Effector CD8-positive, alpha-beta T cell (primary cell): ENCODE results near the gene ECHDC1.
"Not testable (repeated sequence)": the region's sequence is repeated elsewhere in the genome, so short reads cannot be mapped to it uniquely, and the experiment has no call there.

Experiments
- DNase-seq: peaks from one replicate; lab custom pipeline; 2025; lab: John Stamatoyannopoulos, UW

Gene ECHDC1

GRCh38 chr6:127342296-127342945 is 988 bp downstream of the ECHDC1 start:
- no peak for DNase-seq

DNA sequence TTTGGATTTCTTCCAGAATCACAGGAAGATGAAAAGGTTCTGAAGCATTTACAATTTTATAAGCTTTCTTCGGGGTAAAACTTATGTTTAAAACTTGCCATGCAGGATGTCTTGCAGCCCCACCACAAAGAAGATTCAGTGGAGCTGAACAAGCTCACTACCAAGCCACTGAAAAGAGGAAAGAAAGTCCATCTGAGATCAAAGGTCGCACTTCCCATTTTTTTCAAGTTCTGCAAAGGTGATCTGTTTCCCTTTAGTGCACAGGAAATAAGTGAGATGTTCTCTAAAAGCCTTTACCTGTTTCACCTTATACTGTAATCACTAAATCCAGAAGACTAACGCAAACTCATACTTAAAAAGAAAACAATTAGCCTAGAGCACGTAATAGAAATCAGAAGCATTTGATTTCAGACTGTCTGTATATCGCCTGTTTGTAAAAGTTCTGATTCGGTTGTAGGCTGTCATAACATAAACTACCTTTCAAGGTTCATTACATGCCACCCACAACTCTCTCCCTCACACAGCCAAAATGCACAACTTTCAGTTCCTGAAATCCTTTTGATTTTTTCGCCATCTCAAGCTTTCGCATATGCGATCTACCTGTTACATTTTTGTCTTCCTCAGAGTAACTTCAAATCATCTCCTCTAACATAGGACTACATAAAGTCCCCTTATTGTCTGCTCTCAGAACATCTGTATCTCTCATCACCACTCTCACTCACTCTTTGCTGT is 1.8 kb downstream of the ECHDC1 start:
- DNase-seq, result no peak

DNA sequence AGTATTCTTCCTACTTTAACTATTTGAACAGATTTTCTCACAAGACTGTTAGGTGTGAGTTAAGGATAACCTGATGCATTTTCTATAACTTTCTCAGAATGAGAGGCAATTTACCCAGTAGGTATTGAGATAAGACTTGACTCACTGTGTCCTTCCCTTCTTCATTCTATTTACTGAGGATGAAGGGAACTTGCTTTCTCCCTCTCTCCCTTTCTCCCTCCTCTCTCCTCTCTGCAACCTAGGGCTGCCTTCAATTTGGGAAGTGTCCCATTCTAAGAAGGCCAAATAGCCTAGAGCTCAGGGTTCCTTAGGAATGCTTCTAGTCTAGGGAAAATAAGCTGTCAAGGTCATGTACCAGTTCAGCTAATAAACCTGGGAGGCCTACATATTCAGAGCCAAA is 3.2 kb downstream of the ECHDC1 start:
- no peak for DNase-seq

DNA sequence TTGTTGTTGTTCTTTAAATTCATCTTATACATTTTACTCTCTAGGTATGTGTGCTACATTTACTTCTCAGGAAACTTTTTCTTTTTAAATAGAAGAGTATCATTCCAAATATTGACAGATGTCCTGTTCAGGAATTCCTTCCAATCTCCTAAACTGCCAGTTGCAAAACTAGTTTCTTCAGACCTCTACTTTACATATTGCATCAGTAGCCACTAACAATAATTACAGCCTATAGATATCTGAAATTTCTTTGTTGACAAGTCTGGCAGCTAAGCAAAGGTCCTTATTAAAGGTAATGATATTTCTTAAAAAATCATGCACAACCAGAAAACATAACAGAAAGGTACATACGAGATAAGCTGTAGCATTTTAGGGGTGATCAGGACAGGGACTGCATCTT is 4.5 kb downstream of the ECHDC1 start:
- DNase-seq, result no peak

- DNase-seq, result no peak
Measured at GRCh38 chr6:127332383-127332961, 10.9 kb downstream of the ECHDC1 start.

- DNase-seq, result not testable (repeated sequence)
Measured at GRCh38 chr6:127331256-127331655, 12.2 kb downstream of the ECHDC1 start.

DNA sequence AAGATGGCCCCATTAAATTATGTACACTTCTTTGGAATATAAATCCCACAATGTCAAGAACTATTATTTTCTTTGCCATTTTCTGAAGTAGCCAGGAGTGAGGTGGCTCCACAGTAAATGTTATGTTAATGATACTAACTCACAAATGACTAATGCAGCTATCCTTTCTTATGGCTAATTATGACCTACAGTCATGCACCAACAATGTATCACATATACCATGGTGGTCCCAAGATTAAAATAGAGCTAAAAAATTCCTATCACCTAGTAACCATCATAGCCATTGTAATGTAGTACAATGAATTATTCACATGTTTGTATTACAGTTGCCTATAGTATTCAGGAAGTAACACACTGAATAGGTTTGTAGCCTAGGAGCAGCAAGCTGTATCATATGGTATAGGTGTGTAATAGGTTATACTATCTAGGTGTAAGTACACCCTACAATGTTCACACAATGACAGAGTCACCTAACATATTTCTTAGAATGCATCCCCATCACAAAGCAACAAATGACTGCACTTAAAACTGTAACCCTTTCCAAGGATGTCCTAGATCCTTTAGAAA is 15.3 kb downstream of the ECHDC1 start:
- DNase-seq, result no peak

GRCh38 chr6:127319686-127320085 is 23.7 kb downstream of the ECHDC1 start:
- DNase-seq, result no peak

- no peak for DNase-seq
Measured at GRCh38 chr6:127317388-127318128, 25.9 kb downstream of the ECHDC1 start.

- no peak for DNase-seq
Measured at GRCh38 chr6:127305741-127306140, 37.7 kb downstream of the ECHDC1 start.

DNA sequence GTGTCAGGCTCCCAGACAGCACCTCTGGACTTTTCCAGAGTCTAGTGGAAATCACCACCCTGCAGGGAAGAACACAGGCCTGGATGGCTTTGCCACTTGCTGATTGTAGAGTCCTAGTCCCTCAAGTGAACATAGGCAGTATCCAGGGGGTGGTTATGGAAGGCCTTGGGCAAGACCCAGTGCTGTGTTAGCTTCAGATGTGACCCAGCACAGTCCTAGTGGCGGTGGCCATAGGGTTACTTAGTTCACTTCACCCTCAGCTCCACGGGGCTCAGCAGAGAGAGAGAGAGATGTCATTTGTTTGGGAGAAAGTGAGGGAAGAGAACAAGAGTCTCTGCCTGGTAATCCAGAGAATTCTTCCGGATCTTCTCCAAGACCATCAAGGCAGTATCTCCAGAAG is 39.5 kb downstream of the ECHDC1 start:
- no peak for DNase-seq

DNA sequence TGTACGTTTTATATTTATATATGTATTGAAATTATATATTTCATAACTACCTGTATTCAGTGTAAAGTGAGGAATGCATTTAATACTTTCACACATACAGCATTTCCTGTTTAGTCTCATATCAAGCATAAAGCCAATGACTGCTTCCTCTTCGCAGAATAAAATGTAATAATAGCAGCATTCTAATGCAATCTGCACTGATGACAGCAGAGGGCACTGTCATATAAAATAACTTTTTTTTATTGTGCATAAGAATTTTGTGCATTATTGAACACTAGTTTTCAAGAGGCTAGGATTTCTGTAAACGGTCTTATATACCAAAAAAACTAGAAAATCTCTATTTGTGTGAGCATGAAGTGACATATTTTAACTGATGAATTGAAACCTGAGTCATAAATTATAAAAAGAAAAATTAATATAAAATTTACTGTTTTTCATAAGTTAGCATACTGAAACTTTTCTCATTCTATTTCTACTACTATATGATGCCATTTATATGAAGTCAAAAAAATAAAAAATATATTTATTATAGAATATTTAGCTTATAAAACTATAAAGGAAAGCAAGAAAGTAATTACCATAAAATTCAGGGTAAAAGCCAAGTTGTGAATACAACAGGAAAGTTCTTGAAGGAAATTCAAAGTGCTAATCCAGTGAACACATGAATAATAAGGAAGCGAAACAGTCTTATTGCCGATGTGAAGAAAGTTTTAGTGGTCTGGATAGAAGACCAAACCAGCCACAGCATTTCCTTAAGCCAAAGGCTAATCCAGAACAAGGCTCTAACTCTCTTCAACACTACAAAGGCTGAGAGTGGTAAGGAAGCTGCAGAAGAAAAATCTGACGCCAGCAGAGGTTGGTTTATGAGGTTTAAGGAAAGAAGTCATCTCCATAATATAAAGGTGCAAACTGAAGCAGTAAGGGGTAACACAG is 40.4 kb downstream of the ECHDC1 start:
- peak; percentile 4 for DNase-seq

GRCh38 chr6:127301199-127301700 is 42.2 kb downstream of the ECHDC1 start:
- DNase-seq, result no peak

DNA sequence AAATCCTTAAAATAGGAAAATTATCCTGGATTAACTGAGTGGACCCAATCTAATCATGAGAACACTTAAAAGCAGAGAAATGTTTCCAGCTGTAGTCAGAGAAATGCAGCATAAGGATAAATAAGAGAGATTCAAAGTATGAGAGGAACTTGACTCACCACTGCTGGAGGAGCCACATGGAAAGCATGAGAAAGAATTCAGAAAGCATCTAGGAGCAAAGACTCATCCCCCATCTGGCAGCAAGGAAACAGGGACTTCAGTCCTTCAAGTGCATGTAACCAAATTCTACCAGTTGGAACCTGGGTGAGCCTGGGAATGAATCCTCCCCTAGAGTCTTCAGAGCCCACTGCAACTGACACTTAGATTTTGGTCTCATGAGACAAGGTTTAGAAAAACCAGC is 43.0 kb downstream of the ECHDC1 start:
- no peak for DNase-seq

GRCh38 chr6:127299522-127300240 is 43.7 kb downstream of the ECHDC1 start:
- no peak for DNase-seq

DNA sequence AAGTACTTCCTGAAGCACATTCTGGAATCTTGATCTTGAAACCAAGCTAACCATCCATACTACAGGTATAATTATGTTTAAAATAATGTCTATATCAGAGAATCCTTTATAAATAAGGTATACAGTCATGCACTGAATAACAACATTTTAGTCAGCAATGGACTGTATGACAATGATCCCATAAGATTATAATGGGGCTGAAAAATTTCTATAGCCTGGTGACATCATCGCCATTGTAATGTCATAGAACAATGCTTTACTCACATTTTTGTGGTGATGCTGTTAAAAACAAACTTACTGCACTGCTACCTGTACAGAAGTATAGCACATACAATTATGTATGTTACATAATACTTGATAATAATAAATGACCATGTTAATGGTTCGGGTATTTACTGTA is 44.9 kb downstream of the ECHDC1 start:
- DNase-seq, result no peak

DNA sequence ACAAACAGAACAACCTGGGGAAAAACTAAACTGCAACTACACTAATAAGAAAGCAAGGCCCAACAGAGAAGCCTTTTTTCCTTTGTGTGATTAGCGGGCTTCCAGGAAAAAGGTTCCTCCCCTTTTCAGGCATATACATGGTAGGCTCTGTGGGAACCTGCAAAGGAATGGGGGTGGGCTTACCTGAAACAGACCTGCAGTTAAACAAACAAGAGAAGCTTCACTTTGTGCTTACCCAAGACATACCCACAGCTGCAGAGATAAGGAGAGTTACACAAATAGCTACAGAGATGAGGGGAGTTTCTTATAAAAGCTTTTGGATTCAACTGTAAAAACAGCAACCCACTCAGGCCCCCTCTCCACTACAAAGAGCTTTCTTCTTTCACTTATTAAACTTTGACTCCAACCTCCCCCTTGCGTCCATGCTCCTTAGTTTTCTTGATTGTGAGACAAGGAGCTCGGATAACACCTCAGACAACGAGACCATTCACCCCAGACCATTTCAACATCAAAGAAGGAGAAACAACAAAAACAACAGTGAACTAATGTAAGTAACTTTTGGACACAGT is 45.8 kb downstream of the ECHDC1 start:
- DNase-seq, result no peak

DNA sequence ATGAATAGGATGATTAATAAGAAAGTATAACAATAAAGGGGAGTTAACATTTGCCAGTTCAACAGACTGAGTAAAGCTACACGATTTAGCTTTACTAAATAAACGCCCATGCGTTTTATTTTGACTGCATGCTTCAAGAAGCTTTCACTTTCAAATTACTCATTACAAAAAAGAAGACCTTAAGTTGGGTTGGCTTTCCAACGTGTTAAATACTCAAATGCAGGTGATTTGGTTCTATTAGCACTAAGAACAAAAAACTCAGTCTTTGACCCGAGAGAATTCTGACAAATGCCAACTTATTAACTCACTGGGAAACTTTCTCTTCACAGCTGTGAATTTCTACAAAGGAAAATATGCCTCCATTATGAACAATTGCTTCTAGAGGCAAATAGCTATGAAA is 51.9 kb downstream of the ECHDC1 start:
- no peak for DNase-seq

DNA sequence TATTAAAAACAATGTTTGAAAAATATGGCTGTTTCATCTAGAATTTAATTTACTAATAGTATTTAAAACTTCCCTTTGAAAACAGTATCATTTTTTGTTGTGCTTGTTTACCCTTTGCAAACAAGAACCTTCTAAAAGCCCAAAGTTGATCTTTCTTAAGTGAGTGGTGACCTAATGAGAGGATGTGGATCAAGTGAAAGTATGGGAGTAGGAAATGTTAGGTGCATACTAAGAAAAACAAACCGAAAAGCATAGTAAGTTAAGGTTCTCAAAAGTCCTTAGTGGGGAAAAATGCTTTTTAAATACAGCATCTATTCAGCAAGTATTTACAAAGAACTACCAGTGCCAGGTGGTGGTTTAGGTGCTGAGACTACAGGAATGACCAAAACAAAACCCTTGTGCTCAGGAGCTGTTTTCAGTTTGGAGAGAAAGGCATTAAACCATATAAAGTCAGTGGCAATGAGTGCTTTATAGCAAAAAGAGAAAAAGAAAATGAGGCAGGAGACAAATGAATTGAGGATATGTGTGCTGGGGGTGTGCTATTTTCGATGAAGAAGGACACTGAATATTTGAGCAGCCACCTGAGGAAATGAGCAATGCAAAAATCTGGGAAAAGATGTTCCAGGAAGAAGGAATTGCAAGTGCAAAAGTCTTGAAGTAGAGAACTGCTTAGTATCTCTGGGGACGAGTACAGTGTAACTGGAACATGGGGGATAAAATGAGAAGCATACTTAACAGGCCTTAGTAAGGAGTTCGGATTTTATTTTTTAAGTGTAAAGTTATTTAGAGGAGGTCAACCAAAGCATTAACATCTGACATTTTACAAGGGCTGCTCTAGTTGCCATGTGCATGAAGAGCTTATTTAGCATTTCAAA is 52.8 kb downstream of the ECHDC1 start:
- DNase-seq, result no peak
